HFF-Myc (cell line): ENCODE measurements around the gene ANGPT4.
"Not testable (repeated sequence)": the region's sequence is repeated elsewhere in the genome, so short reads cannot be mapped to it uniquely, and the experiment has no call there.

Experiments
- DNase-seq: peaks from one replicate; pipeline ENCODE4 v3.0.0-alpha.2; 2011; ENCODE audit warnings: low read depth; ENCODE audit errors: extremely low read depth
- H3K4me3 ChIP-seq: replicated peaks from 2 replicates; pipeline ENCODE4 v1.5.1; 2011; ENCODE audit warnings: low read depth, mild to moderate bottlenecking, control low read depth, low read length
- TF ChIP-seq, protein P1 (sequence below): IDR thresholded peaks from 2 replicates; pipeline ENCODE4 v1.5.1; 2012; ENCODE audit warnings: mild to moderate bottlenecking, low read depth, low read length, control low read depth; ENCODE audit errors: missing control alignments

Gene ANGPT4

DNA sequence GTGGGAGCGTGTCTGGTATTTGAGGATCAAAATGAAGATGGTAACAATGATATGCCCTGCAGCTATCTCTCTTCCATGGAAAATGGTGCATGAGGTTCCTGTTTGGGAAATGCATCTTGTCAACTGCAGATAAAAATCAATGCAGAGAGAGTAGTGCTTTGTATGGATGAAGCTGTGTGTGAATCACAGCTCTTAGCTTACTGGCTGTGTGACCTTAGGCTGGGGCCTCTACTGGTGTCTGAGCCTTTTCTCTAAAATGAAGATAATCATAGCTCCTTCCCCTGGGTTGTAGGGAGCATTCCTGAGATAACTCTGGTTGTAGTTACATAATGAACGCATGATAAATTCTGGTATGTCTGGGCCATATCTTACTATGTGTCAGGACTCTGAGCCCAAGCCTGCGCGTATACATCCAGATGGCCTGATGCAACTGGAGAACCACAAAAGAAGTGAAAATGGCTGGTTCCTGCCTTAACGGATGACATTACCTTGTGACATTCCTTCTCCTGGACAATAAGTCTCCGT lies 19.6 kb downstream of the ANGPT4 start:
- H3K4me3 ChIP-seq, result no peak overlapping the region
- DNase-seq, result no peak
- TF ChIP-seq, protein P1, sequence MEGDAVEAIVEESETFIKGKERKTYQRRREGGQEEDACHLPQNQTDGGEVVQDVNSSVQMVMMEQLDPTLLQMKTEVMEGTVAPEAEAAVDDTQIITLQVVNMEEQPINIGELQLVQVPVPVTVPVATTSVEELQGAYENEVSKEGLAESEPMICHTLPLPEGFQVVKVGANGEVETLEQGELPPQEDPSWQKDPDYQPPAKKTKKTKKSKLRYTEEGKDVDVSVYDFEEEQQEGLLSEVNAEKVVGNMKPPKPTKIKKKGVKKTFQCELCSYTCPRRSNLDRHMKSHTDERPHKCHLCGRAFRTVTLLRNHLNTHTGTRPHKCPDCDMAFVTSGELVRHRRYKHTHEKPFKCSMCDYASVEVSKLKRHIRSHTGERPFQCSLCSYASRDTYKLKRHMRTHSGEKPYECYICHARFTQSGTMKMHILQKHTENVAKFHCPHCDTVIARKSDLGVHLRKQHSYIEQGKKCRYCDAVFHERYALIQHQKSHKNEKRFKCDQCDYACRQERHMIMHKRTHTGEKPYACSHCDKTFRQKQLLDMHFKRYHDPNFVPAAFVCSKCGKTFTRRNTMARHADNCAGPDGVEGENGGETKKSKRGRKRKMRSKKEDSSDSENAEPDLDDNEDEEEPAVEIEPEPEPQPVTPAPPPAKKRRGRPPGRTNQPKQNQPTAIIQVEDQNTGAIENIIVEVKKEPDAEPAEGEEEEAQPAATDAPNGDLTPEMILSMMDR, result no peak

DNA sequence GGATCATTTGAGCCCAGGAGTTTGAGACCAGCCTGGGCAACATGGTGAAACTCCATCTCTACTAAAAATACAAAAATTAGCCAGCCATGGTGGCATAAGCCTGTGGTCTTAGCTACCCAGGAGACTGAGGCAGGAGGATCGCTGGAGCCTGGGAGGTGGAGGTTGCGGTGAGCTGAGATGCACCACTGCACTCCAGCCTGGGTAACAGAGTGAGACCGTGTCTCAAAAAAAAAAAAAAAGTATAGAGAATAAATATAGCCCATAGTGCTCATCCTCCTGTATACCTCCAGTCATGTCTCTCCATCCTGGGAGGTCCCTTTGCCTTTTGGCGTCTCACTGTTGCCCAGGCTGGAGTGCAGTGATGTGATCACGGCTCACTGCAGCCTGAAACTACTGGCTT lies 23.8 kb downstream of the ANGPT4 start:
- DNase-seq, H3K4me3 ChIP-seq: not testable (repeated sequence)

DNA sequence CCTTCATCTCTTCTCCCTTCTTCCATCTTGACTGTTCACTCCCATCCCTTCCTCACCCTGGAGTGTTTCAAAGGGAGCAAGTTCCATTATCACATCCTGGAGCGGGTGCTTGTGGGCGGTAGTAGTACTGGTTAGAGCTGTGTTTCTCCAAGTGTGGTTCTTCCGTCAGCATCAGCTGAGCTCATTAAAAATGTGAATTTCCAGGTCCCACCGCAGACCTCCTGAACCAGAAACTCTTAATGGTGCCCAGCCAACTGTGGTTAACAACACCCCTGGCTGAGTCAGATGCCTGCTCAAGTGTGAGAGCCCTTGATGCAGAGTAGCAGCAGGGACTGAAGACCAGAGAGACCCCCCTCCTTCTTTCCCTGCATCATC lies 24.4 kb downstream of the ANGPT4 start:
- DNase-seq, result no peak
- TF ChIP-seq, protein P1, result no peak
- H3K4me3 ChIP-seq, result no peak overlapping the region

DNA sequence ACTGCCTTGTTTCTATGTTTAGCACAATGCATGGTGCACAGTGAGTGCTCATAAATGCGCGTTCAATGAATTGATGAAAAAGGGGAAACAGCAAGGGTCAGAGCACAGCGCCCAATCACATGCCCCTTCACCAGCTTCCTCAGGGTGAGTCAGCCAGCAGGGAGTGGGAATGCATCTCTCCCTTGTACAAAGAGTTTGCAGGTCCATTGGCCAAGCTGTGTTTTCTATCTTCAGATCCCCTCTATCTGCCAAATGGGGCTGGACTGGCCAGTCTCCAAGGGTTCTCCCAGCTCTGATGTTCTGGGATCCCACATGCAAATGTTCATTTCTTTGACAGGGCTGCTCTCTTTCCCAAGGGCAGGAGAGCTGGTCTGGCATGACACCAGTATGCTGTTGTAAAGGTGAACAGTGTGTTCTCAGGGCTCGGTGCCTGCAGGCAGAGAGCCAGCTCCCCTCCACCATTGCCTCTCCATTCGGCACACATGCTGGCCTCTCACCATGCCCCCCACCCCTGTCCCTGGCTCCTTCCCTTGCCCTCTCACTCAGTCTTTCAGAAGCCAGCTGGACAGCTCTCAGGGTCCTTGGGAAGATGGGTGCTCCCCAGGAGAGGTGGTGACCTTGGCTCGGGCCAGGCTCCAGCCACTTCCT lies 25.0 kb downstream of the ANGPT4 start:
- TF ChIP-seq, protein P1, result no peak
- DNase-seq, result no peak
- H3K4me3 ChIP-seq, result no peak overlapping the region

DNA sequence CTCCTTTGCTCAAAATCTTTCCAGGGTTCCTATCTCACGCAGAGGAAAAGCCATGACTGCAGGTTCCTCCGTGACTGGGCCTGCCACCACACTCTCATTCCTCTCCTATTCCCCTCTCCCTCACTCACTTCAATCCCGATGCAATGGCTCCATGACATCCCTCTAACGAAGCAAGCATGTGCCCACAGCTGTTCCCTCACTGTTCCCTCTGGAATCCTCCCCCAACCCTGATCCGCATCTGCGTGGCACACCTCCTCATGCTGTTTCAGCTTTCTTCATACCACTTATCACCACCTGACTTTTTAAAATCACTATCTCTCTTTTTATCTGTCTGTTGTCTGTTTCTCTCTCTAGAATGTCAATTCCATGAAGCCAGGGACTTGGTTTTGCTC lies 25.5 kb downstream of the ANGPT4 start:
- no peak for DNase-seq
- H3K4me3 ChIP-seq, result no peak overlapping the region
- TF ChIP-seq, protein P1, result no peak

DNA sequence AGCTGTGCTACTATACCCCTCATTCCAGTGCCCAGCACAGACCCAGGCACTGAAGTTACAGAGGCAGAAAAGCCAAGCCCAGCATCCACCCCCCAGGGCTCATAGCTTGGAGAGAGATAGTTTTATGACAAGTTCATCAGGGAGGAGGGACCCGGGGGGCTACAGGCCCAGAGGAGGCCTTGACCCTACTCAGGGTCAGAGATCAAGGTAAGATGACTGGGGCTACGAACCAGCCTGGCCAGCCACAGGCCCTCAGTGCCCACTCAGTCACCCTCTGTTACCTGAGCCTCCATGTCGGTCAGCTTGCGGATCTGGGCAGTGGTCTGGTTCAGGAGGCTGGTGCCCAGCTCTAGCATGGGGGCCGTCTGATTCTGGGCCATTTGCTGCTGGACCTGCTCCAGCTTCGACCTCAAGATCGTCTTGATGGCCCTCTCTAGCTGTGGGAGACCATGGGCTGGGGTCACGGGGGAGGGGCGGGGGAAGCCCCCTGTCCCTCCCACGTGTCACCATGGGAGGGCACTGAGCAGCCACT lies 26.1 kb downstream of the ANGPT4 start:
- TF ChIP-seq, protein P1, result no peak
- H3K4me3 ChIP-seq, result no peak overlapping the region
- no peak for DNase-seq

DNA sequence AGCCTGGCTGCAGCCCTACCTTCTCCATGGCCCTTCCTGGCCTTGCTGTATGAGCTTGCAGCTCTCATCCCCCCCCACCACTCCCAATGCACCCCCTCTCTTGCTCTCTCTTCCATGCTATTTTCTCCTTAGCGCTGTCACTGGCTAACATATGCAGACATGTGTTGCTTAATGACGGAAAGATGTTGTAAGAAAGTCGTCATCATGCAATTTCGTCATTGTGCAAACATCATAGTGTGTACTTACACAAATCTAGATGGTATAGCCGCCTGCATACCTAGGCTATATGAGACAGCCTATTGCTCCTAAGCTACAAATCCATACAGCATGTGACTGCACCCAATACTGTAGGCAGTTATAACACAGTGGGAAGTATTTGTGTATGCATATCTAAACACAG lies 27.0 kb downstream of the ANGPT4 start:
- TF ChIP-seq, protein P1, result no peak
- DNase-seq, result no peak
- no peak overlapping the region for H3K4me3 ChIP-seq
